Retina (tissue), 1 donor: ENCODE data around the gene POLR2A.
A peak's percentile ranks its signal among the peaks of the same experiment; 100 is the strongest.
"Not testable (repeated sequence)": the region's sequence is repeated elsewhere in the genome, so short reads cannot be mapped to it uniquely, and the experiment has no call there.

ENCODE experiments used
- DNase-seq: peaks from one replicate; pipeline ENCODE4 v3.0.0-alpha.2; 2016

POLR2A gene

DNA sequence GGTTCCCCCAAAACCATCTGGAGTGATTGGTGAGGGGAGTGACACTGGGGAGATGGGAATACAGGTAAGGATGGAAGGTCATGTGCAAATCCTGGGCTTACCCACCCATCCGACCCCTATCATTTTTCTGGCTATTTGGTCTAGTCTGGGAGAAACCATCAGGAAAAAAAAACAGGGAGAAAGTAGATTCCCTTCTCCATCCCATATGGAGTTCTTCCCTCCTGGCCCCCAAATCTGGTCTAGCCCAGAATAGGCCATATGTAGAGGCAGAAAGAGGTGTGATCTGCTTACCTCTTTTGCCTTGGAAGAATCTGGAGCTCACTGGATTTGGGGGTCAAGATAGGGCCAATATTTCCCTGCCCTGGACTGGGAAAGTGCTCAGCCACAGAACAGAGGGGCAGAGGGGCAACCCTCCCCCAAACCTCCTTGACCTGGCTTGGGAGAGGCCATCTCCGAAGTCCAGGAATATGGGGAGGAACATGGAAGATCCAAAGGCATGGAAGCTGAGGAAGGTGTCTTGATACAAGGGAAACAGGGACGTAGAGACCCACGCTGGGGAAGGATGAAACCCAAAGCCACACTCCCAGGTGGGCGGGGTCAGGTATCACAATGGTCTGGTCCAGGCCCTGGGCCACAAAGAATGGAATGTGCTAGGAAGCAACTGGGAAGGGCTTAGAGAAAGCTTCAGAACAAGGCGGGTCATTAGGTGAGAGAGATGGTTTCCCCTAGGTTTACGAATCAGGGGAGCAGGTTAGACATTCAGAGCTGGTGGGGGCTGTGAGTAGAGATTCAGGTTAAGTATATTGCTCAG, 23.1 kb upstream of the POLR2A start:
- no peak for DNase-seq

GRCh38 chr17:7462474-7463371, 21.4 kb upstream of the POLR2A start:
- no peak for DNase-seq

- DNase-seq = no peak
Observed at GRCh38 chr17:7463372-7463846, 20.8 kb upstream of the POLR2A start.

GRCh38 chr17:7464081-7464480, 20.1 kb upstream of the POLR2A start:
- DNase-seq = no peak

GRCh38 chr17:7465597-7466275, 18.4 kb upstream of the POLR2A start:
- DNase-seq = no peak

DNA sequence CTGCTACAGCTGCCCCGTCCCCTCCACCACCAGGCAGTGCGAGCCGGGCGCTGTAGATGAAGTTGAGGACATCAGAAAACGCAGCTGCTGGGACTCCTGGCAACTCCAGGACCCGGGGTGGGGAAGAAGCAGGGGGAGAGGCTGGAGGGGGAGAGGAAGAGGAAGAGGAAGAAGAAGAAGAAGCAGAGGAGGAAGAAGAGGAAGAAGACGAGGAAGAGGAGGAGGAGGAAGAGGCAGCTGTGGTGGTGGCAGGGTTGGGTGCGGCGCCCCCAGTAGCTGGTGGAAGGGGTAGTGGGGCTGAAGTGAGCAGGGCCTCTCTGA, 17.9 kb upstream of the POLR2A start:
- DNase-seq = no peak

- no peak for DNase-seq
Observed at GRCh38 chr17:7466639-7467341, 17.4 kb upstream of the POLR2A start.

- no peak for DNase-seq
Observed at GRCh38 chr17:7467498-7467897, 16.7 kb upstream of the POLR2A start.

- no peak for DNase-seq
Observed at GRCh38 chr17:7468290-7468689, 15.9 kb upstream of the POLR2A start.

- DNase-seq = no peak
Observed at GRCh38 chr17:7468804-7469389, 15.3 kb upstream of the POLR2A start.

GRCh38 chr17:7469843-7470242, 14.3 kb upstream of the POLR2A start:
- DNase-seq = not testable (repeated sequence)

DNA sequence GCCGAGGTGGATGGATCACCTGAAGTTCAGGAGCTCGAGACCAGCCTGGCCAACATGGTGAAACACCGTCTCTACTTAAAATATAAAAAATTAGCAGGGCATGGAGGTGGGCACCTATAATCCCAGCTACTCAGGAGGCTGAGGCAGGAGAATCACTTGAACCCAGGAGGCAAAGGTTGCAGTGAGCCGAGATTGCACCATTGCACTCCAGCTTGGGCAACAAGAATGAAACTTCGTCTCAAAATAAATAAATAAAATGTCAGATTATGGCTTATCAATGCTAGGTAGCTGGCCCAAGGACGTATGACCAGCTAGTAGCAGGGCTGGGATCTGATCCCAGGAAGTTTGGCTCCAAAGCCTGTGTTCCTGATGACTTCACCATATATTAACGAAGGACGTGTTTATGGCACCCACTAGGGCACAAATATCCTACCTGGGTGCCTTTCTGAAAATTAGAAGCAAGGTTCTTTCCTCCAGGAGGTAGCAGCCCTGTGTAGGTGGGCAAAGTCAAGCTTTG, 13.7 kb upstream of the POLR2A start:
- DNase-seq = not testable (repeated sequence)

DNA sequence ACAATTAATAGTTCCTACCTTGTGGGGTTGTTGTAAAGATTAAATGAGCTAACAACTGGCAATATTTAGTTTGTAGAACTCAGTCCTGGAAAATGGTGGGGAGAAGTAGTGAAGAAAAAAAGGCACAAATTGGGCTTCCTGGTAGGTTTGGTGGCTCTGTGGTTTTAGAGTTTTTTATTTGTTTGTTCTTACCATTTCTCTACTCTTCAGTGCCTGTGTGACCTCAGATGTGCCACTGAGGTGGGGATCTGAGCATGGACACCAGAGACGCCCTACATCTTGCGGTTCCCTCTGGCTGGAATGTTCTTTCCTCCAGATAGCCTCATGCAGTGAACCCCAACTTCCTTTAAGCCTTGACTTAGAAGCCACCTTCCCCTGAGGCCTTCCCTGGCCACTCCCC, 12.4 kb upstream of the POLR2A start:
- no peak for DNase-seq

DNA sequence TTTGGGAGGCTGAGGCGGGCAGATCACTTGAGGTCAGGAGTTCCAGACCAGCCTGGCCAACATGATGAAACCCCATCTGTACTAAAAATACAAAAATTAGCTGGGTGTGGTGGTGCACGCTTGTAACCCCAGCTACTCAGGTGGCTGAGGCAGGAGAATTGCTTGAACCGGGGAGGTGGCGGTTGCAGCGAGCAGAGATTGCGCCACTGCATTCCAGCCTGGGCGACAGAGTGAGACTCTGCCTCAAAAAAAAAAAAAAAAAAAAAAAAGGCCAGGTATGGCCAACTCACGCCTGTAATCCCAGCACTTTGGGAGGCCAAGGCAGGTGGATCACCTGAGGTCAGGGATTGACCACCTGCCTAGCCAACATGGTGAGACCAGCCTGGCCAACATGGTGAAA, 9.4 kb upstream of the POLR2A start:
- not testable (repeated sequence) for DNase-seq

DNA sequence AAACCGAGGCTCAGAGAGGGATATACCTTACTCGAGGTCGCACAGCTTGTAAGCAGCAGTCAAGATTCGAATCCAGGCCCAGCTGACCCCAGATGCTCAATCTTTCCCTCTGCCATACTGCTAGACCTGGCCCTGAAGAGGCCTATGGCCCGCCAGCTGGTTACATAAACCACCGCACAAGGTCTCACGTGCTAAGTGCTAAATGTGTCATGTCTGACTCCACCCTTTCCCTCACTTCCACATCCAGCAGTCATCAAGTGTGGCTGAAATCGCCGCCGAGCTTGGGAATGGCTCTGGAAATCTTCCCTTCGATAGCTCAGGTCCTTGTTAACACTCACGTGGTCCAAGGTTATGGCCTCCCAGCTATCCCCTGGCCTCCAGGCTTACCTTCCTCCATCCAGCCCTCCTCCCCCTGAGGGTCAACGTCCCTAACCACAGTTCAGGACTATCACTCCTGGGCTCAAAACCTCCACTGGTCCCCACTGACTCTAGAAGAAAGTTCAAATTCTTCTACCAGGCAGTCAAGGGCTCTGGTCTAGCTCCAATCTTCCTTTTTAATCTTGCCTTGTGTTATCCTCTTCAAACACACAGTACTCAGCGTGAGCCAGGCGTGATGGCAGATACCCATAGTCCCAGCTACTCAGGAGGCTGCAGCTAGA, 8.3 kb upstream of the POLR2A start:
- no peak for DNase-seq

DNA sequence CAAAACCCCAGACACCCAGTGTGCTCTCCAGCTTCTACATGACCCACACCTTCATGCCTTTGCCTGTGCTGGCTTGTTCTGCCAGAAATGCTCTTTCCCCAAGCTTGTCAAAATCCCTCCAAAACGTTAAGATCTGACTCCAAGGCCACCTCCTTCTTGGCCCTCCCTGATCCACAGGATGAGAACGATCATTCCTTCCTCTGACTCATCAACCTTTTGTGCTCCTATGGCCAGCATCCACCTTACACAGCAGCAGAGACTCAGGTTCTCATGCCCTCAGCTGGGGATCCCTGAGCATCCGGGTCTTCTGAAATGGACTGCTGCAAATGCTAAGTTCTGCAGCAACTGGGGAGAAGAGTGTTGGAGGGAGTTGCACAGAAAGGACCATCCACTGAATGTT, 7.7 kb upstream of the POLR2A start:
- DNase-seq = no peak

- DNase-seq = no peak
Observed at GRCh38 chr17:7476951-7477350, 7.2 kb upstream of the POLR2A start.

- DNase-seq = peak; percentile 79
Observed at GRCh38 chr17:7477392-7478275, 6.5 kb upstream of the POLR2A start.

DNA sequence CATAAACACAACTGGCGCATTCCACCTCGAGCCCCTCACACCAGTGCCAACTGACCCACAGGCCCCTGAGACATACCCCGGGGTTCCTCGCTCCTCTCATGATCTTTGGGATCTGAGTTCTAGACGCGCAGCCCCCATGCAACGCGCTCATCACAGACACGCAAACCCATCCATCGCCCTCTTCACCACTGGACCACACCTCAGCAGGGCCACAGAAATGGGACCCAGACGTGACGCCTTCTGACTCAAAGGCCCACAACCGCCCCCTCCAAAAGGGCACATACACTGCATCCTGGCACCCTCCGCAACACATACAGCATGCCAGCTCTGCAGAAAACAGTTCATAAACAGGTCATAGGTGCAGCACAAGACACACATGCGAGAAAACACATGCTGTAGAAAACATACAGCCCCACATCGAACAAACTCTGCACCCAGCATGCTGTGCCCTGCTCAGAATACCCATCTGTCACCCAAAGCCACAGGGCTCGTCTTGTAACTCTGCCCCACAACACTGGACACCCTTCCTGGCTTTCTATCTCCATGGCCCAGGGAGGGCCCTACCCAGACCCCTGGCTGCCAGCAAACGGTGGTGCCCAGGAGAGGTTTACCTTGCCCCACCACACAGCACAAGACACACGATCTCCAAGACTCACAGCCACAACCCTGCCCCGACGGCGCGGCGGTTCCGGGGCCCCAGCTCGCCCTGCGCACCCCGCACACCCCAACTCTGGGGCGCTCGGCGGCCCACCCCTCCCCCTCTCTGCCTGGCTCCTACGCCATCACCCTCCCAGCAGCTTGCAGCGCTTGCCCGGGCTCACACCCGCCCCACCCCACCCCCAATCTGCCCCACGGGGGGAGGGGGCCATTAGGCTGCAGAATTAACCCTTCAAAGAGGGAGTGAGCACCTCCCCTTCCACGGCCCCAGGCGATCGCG, 5.6 kb upstream of the POLR2A start:
- DNase-seq = peak; percentile 78
